ENCODE measurements around the gene CCDC39. TPM values are rescaled to one million over a fixed set of nuclear protein-coding genes. Genes with fewer than 3 reads are reported as not detected.

The CCDC39 gene
- total RNA-seq = not detected

DNA sequence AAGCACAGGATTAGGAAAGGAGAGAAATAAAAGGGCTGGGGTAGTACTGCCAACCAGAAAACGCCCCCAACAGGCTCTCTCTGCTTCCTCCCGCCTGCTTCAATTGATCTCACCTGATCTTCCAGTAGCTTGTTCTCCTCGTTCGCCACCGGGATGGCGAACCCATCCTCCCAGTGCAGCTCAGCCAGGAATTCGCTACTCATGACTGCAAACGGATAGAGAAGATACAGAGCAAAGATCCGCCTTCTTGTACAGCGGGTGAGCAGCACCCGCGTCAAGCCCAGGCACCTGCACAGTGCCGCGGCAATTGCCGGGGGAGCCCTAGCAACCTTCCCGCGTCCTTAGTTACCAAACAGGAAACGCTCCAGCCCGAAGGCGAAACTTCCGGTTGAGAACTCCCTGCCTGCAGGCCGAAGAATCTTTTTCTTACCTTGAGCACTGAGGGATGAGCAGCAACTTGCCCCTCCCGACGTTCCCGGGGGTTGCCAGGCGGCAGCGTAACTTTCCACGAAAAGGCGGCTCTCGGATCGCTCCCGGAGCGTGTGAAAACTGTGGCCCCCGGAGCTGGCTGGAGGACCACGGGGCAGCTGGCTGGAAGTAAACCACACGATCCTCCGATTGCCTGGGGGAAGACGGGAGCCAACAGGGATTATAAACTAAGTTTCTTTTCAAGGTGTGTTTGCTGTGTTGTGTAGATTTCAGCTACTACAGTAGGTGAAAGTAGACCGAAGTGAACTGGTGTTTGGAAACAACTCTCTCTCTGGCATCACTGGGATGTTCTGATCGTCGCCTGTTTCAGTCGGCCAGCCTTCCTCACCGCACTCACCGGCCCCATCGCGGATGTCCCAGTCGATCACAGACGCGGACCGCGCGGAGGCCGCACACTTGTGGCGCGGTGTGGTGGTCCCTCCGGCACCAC, at the start of gene CCDC39:
CCDC39 (minus strand) TSS at position 312 of the 919 bp plus-strand sequence; CDS start at position 203, 109 bp downstream.
- ATAC-seq (peak; percentile 85), DNase-seq (ENCODE audit: low spot score) (peak; percentile 58)

- ATAC-seq (no peak), DNase-seq (ENCODE audit: low spot score) (no peak)
These were observed 40.7 kb upstream of the CCDC39 start for GRCh38 chr3:180720012-180720411.

DNA sequence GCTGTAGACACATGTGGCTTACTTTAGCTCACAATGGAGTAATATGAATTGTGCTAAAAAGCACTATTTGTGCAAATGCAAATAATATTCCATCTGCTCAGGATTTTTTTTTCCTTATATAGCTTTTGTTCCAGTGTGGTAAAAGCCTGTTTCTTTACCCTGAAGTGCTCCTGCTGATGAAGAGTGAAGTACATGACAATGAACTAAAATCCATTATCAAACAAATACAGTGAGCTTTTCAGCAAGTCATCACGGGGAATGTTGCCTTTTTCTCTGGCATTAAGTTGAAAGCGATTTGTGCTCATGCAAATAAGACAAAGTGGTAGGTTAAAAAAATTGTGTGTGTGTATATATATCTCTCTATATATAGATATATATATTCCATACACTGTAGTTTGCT, 28.6 kb upstream of the CCDC39 start:
- DNase-seq (ENCODE audit: low spot score) = no peak
- ATAC-seq = no peak

DNA sequence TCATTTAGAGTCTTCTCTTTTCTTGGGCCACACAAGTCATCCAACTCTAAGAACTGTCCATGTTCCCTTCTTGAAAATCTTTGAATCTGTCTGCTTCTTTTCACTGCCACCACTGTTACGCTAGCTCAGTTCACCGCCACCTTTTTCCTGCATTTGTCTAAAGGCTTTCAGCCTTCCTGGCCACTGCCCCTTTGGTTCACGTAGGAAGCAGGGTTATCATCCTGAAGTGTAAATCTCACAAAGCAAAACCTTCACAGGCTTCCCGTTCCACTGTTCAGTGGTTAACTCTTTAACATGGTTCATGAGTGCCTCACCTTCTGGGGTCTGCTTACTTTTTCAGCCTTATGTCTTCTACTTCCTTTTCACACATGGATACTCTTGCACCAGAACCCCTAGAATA, 26.3 kb upstream of the CCDC39 start:
- no peak for DNase-seq (ENCODE audit: low spot score)
- no peak for ATAC-seq

DNA sequence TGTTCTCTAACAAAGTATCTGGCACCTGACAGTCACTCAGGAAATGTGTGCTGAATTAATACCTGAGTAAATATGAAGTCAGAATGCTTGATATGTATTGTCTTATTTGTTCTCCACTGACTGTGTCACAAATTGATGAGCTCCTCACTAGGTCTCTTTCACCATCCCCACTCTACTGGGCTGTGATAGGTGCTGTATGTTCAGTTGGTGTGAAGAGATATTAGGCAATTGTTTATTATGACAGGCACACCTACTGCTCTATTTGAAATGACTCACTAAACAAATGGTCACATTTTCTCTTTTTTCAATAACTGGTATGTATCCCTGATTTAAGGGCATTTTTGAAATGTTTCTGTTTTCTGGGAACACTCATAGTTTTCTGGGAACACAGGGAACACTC, 25.2 kb upstream of the CCDC39 start:
- DNase-seq (ENCODE audit: low spot score) (no peak), ATAC-seq (no peak)

GRCh38 chr3:180700941-180701340, 21.7 kb upstream of the CCDC39 start:
- ATAC-seq (no peak), DNase-seq (ENCODE audit: low spot score) (no peak)

GRCh38 chr3:180698760-180699270, 19.5 kb upstream of the CCDC39 start:
- ATAC-seq = no peak
- DNase-seq (ENCODE audit: low spot score) = no peak

DNA sequence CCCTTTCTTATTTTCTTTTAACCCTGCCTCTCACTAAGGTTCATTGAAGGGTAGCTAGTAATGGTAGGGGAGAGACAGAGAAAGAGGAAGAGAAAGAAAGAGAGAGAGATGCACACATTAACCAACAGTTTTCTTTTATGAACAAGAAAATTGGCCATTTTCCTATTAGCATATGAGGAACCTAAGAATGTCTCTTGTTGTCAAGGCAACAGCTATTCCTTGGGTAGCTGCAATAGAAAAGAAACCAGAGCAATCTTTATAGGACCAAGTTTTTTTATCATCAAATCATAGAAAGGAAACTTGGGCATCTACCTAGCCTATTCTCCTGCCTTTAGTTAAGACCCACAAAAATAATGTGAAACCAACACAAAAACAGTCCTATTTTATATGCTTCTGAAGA, 15.0 kb upstream of the CCDC39 start:
- ATAC-seq (no peak), DNase-seq (ENCODE audit: low spot score) (no peak)

GRCh38 chr3:180693656-180694055, 14.4 kb upstream of the CCDC39 start:
- DNase-seq (ENCODE audit: low spot score) = no peak
- ATAC-seq = no peak

GRCh38 chr3:180690061-180690460, 10.8 kb upstream of the CCDC39 start:
- DNase-seq (ENCODE audit: low spot score) = no peak

DNA sequence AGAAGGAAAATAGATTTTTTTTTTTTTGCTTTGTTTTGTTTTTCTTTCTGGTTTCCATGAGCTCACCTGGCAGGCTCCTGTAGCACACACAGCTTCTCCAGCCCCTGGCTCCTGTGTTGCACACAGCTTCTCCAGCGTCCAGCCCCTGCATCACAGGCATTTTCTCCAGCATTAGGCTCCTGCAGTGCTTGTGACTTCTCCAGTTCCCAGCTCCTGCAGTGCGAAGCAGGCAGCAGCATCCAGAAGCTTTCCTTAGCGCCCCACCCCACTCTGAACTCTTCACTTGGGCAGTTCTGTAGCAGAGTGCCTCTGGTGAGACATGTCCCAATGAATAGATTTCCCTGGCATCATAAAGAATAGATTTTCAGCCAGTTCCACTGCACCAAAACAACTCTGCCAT, 5.5 kb upstream of the CCDC39 start:
- DNase-seq (ENCODE audit: low spot score) (no peak), ATAC-seq (no peak)

More at GRCh38 chr3:180690061-180690460, 10.8 kb upstream of the CCDC39 start:
- no peak for ATAC-seq

DNA sequence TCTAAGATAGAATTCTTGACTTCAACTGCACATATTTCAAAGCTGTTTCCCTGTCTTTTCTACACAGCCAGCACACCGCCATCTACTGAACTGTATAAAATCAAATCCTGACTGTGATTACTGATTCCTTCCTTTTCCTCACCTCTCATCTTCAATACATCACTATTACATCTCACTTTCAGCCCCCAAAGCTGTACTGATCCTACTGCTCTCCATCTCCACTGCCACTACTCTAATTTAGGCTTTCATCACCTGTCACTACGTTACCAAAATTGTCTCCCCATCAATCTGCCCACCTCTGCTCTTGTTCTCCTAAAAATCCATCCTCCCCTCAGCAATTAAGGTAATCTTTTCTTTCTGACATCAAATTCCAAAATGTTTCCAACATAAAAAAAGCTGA, 4.5 kb upstream of the CCDC39 start:
- DNase-seq (ENCODE audit: low spot score) = no peak
- ATAC-seq = no peak

GRCh38 chr3:180680097-180680430, 775 bp upstream of the CCDC39 start:
- no peak for ATAC-seq
- no peak for DNase-seq (ENCODE audit: low spot score)

GRCh38 chr3:180678231-180678630, 1.1 kb downstream of the CCDC39 start:
- no peak for ATAC-seq

GRCh38 chr3:180661444-180661843, 17.8 kb downstream of the CCDC39 start:
- DNase-seq (ENCODE audit: low spot score) = no peak
- no peak for ATAC-seq

More at GRCh38 chr3:180678231-180678630, 1.1 kb downstream of the CCDC39 start:
- DNase-seq (ENCODE audit: low spot score) = no peak

DNA sequence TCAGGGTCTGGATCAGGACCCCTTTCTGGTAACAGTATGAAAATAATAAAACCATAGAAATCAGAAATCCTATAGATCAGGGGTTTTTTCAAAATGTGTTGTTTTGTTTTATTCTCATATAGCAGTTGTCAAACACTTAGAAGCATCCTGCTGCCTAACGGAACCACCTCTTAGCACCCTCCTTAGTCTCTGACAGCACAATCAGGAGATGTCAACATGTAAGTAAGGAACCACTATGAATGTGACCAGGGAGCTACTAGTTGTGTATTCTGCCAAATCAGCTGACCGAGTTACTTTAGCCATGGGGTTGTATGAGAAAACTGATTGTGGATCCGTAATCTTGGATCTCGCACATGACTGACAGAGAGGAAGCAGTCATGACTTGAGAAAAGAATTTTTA, 22.2 kb downstream of the CCDC39 start:
- DNase-seq (ENCODE audit: low spot score) (no peak), ATAC-seq (no peak)

DNA sequence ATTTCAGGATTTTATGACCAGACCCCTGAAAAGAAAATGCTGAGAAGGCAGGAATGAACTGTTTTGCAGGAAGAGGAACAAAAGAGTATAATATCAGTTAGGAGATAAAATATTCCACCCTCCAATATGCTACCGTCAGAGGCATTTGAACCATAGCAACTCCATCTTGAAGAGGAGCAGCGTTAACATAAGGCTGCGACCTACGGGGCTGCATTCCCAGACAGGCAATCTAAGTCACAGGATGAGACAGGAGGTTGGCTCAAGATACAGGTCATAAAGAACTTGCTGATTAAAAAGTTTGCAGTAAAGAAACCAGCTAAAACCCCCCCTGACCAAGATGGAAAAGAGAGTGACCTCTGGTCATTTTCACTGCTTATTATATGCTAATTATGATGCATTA, 22.9 kb downstream of the CCDC39 start:
- ATAC-seq (no peak), DNase-seq (ENCODE audit: low spot score) (no peak)

DNA sequence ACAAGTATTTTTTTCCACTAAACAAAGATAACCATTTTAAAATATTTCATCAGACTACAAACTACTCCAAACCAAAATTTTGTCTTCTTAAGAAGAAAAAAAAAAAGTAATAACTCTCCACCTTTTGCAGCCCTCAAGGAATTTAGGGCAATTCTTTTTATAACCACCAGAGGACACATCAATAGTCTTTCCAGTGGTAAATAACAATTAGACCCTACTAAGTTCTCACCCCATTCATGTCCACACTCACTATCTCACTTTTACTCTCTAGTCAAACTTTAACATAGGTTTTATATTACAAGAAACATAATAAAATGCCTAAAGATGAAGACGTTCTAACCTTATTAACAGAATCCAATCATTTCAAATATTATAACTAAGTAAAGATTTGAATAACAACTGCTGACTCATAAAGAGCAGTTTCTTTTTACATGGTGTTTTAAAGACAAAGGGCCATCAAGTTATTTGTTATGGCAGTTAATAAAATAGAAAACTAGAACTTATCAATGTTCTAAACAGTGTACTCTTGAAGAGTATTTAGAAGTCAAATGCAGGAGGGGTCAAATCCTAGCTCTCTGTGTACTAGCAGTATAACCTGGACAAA, 33.0 kb downstream of the CCDC39 start:
- no peak for DNase-seq (ENCODE audit: low spot score)
- ATAC-seq = no peak

GRCh38 chr3:180640987-180641386, 38.3 kb downstream of the CCDC39 start:
- ATAC-seq (no peak), DNase-seq (ENCODE audit: low spot score) (no peak)

GRCh38 chr3:180633722-180634121, 45.6 kb downstream of the CCDC39 start:
- ATAC-seq (no peak), DNase-seq (ENCODE audit: low spot score) (no peak)

DNA sequence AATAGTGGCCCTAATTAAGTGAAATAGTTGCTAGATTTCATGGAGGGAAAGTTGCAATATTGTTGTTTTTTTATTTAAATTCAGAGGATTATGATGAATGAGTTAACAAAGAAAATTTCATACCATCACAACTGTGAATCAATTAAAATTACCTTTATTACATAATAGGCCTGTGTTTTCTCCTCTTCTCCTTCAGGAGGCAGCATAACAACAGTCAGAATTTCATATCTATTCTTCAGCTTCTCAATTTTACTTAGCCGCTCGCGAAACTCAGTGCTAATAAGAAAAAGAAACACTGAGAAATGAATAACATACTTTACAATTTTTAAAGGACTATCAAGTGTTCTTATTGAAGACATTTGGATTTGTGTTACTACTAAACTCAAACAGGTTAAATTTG, 48.0 kb downstream of the CCDC39 start:
- ATAC-seq (no peak), DNase-seq (ENCODE audit: low spot score) (no peak)

DNA sequence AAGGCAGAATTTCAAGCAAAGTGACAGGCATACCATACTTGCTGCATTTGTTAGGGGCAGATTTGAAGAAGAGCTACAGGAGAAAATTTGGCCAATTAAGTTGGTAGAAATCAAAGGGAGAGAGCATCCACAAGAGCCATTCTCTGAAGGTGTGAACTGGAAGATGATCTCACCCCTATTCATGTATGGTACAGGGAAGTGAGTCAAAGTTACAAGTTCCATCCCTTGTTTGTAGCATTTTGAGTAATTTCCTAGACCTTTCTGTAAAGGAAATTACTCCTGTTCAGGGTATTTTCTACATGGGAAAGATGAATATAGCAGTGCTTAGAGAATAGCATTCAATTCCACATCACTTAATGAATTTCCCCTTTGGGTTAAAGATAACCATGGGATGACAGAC, 48.9 kb downstream of the CCDC39 start:
- DNase-seq (ENCODE audit: low spot score) (no peak), ATAC-seq (no peak)

Data from left lobe of liver (tissue), 2 donors.